GM08714 (cell line): Measurements from ENCODE around the gene ERICH4.
A peak's percentile ranks its signal among the peaks of the same experiment; 100 is the strongest.

ENCODE experiments used
- H3K4me3 ChIP-seq: fragments of 200-500 bp; sonication (Bioruptor generic); 2 replicates; pipeline ENCODE4 v1.5.1; 2014; ENCODE audit warnings: mild to moderate bottlenecking, low read length, inconsistent platforms
- ZNF274 ChIP-seq: IDR thresholded peaks from 2 replicates; pipeline ENCODE4 v1.6.1; 2012; ENCODE audit warnings: mild to moderate bottlenecking, low read depth, low read length

Gene ERICH4

DNA sequence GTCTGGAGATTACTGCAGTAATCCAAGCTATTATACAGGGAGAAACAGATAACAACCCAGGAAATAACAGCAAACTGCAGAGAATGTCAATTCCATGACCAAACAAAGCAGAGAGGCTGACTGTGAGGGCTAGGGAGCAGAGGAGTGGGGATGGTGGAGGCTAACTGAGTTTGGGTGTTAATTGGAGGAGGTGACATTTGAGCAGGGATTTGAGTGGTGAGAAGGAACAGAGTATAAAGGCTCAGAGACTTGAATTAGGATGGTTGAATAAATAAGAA is 6.3 kb upstream of the ERICH4 start:
- TF ChIP-seq ZNF274 = no peak
- no peak overlapping the region for H3K4me3 ChIP-seq

DNA sequence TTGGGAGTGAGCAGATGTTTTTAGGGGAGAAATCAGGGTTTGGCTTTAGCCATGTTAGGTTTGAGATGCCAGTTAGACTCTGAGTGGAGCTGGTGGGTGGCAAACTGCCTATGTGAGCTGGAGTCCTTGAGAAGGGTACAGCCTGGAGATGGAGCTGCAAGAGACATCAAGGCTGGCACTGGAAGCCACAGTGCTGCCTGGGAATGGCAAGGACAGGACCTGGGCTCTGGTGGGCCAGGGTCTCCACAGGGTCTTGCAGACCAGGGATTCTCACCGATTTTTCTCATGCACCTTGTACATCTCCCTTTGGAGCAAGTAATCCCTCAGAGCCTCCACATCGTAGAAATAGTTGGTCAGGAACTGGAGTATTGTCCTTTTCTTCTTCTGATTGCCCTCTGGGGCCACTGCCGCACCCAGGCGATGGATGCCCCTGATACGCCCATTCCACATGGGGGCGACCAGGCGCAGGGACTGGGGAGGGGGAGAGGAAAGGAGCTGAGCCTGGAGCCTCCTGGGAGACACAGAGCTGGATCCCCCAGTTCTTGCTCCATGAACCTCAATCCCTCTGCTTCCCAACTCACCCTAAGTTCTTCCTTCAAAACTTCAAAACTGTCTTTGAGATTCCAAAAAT is 4.9 kb upstream of the ERICH4 start:
- H3K4me3 ChIP-seq = no peak overlapping the region
- TF ChIP-seq ZNF274 = no peak

DNA sequence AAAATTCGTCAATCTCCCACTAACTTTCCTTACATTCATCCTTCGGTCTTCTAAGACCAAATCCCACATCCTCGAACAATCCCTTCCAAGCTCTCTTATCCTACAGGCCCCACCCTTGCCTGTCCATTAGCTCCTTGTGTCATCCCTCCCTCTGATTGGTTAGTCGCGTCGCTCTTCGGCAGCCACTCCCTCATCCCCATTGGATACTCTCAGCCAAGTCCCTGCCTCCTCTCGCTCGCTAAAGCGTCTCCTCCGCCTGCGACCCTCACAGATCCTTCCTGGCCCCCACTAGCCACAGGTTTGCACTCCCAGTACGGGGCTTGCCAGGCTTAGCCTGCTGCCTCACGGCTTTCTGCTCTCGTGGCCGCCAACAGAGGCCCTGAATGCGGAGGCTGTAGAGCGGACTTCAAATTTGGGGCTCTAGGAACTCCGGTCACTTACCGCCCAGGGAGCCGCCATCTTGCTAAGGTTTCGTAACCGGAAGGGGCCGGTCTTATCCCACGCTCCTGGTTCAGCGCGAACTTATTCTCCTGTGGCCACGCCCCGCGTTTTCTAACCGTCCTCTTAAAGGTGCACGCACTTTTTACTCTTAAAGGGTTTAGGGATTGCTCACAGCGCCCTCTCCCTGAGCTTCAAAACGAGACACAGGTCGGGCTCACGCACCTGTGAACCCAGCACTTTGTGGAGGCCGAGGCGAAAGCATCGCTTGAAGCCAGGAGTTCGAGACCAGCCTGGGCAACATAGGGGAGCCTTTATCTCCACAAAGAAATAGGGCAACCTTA is 3.3 kb upstream of the ERICH4 start, which contains the start of gene DMAC2:
TSS of gene DMAC2 (minus strand) at position 472 of the 782 bp plus-strand sequence. CDS start at position 459, 13 bp downstream.
- peak within 1 kb of the TSS; percentile 71 for H3K4me3 ChIP-seq
- TF ChIP-seq ZNF274 = no peak

DNA sequence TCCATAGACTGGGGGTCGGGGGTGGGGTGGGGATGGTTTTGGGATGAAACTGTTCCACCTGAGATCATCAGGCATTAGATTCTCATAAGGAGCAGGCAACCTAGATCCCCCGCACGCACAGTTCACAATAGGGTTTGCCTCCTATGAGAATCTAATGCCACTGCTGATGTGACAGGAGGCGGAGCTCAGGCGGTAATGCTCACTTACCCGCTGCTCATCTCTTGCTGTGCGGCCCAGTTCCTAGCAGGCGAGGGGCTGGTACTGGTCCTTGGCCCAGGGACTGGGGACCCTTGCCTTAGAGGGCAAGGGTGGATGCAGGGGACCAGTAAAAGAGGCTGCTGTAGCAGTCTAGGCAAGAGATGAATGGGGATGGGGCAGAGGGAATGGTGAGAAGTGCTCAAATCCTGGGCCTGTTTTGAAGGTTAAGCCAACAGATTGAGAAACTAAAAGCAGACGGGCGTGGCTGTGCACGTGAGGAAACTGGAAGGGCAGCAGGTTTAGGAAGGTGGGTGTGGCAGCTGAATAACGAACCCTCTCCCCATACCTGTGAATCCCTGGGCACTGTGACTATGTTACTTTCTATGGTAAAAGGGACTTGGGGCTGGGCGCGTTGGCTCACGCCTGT is 1.5 kb upstream of the ERICH4 start:
- TF ChIP-seq ZNF274 = no peak
- no peak overlapping the region for H3K4me3 ChIP-seq

DNA sequence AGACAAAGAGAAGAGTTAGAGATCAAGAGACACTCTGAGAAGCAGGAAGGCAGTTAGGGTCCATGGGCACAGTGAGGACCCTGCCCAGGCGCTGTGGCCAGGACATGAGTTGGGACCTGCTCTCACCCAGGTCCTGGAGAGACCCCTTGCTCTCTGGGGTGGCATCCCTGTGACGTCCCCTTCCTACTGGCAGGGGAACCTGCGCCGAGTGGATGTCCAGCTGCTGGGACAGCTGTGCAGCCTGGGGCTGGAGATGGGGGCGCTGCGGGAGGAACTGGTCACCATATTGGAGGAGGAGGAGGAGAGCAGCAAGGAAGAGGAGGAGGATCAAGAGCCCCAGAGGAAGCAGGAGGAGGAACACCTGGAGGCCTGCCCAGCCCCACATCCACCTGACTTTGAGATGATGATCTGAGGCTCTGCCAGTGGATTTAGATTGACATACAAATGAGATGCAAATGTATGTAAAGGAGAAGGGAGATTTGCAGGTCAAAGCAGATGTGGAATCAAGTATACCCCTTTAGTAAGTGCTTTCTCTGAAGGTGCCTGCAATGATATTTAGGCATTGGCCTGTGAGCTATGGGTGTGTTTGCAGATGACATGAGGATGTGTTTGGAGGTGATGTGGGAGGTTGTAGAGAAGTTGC is 978 bp downstream of the ERICH4 start:
- H3K4me3 ChIP-seq = no peak overlapping the region
- no peak for TF ChIP-seq ZNF274

DNA sequence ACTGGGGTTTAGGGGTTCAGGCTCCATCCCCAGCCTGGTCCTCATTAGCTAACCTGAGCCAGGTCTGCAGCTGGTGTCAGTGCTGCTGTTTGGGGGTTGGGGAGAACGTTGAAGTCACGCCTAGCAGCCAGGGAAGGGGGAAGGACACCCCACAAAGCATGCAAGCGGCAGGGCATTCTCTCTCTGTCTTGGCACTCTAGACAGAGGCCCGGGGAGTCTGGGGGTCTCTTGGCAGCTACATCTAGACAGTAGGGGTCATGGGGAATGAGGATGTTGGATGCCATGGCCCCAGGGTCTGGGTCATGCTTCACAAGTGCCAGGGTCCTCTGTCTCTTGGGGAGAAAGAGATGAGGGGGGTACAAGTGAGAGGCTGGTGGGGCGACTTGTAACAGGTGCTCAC is 2.6 kb downstream of the ERICH4 start:
- H3K4me3 ChIP-seq = no peak overlapping the region
- TF ChIP-seq ZNF274 = no peak

DNA sequence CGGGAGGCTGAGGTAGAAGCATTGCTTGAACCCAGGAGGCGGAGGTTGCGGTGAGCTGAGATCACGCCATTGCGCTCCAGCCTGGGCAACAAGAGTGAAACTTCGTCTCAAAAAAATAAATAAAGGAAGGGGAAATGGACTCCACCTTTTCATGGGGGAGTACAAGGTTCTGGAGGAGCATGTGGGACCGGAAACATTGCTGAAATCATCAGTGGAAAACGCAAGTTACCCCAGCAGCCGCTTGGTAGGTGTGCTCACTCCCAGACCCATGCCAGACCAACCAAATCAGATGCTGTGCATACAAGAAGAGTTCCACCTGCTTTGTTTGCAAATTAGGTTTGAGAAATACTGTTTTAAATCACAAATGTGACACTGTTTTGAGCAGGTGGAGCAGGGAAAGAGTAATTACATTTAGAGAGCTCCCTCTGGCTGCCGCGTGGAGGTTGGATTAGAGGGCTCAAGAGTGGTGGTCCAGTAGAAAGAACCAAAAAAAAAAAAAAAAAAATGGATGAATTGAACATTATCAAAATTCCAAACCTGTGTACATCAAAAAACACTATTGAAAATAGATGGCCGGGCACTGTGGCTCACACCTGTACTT is 4.9 kb downstream of the ERICH4 start:
- H3K4me3 ChIP-seq = no peak overlapping the region
- TF ChIP-seq ZNF274 = no peak

DNA sequence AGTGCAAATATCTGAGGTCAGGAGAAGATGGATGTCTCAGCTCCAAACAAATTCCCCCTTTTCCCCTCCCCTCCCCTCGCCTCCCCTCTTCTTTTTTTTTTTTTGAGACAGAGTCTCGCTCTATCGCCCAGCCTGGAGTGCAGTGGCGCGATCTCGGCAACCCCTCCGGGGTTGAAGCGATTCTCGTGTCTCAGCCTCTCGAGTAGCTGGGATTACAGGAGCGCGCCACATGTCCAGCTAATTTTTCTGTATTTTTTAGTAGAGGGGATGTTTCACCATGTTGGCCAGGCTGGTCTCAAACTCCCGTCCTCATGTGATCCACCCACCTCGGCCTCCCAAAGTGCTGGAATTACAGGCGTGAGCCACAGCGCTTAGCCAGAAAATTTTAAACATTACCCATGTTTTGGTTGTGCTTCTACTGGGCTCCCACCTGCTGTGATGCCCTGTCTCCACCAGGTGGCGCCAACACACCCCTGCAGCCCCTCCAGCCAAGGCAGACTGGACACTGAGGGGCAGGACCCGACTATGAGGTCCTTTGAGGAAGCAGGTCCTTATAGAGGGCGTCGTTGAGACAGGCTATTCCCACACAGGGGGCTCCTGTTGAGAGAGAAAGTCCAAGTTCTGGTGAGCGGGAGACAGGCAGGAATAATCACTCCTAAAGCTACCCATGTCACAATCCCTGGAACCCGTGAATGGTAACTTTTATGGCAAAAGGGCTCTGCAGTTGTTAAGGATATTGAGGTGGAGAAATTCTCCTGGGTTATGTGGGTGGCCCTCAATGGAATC is 6.3 kb downstream of the ERICH4 start:
- peak overlapping the region; percentile 28; the same call in 1 of the 2 replicates for H3K4me3 ChIP-seq
- no peak for TF ChIP-seq ZNF274

DNA sequence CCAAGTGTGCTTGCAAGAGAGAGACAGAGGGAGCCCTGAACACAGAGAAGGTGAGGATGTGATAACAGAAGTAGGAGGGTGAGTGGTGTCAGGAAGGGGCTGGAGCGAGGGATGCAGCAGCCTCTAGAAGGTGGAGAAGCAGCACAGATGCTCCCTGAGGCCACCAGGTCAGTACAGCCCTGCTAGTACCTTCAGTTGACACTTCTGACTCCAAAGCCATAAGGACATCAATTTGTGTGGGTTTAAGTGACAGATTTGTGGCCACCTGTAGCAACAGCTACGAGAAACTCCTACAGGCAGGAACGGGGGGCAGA is 6.9 kb downstream of the ERICH4 start:
- no peak for TF ChIP-seq ZNF274
- no peak overlapping the region for H3K4me3 ChIP-seq

DNA sequence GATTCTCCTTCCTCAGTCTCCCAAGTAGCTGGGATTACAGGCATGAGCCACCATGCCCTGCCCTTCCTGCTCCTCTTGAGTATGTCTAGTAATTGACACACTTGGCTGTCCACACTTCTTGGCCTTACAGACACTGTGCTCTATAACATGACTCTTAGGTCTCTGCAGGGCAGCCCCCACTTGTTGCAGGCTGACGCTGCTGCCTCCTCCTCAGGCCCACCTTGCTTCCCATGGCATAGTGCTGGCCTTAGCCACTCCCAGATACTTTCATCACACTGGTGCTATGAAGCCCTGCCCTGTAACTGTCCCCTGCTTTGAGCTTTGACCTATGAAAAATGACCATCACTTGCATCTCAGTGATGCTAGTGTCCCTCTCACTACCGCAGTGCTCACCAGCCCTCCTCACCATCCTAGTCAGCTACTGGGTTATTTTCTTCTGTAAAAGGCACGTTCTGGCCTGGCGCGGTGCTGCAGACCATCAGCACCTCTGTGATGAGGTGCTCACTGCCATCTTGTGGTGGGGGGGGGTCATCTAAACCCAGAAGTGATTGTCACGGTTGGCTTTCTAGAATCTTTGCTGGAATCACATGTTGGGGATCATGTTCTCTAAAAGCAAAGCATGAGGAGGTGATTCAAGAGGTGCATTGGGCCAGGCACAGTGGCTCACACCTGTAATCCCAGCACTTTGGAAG is 9.8 kb downstream of the ERICH4 start:
- H3K4me3 ChIP-seq = no peak overlapping the region
- TF ChIP-seq ZNF274 = no peak

DNA sequence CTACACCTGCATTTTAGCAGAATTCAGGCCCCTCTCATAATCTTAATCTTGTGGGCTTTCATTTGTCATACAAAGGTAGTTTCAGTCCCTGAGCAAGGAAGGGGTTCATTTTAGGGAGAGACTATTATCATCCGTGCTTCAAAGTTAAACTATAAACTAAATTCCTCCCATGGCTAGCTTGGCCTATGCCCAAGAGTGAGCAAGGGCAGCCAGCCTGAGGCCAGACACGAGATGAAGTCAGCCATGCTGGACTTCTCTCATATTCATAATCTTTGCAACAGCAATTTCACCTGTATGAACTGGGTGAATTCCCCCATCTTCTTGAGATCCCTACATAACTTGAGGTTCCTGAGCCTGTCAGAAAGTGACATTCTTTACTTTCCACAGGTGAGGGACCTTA is 13.0 kb downstream of the ERICH4 start:
- no peak overlapping the region for H3K4me3 ChIP-seq
- TF ChIP-seq ZNF274 = no peak

DNA sequence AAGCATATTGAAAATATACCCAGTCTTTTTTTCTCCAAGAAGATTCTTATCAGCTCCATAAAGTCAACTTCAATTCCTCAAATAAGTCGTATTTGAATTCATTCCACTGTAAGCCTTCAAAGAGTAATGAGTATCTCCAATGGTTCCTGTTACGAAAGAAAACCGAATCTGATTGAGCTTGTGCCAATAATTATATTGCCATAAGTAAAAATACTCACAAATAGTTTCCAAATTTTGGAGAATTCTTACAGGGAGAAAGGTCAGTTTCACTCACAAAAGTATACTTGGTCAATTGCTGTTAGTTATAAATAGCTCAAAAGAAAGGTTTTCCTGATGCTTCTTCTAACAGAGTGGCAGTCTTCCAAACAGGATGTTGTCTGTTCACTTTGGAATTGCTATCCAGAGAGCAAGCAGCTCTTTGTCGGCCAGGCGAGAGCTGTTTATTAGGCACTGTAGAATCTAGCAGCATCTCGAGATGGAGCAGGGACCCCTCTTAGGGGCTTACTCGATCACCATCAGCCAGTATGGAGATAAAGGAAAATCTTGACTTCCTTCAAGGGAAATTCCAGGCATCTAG is 13.5 kb downstream of the ERICH4 start:
- TF ChIP-seq ZNF274 = no peak
- peak overlapping the region; percentile 12; the same call in 1 of the 2 replicates for H3K4me3 ChIP-seq

DNA sequence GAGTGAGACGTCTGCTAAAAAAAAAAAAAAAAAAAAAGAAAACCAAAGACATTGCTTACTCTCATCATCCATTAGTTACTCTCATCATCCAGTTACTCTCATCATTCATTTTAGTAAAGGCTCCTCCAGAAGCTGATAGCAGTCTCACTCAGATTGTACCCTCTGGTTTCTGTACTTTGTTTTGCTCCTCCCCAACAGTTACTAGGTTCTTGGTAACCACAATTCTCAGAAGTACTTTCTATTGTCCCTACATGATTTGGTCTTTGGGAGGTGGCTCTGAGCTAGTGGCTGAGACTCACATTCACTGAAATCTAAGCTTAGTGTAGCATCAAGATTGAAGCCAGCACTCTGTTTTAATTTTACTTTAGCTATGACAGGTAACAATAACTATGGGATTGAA is 14.3 kb downstream of the ERICH4 start:
- no peak overlapping the region for H3K4me3 ChIP-seq
- TF ChIP-seq ZNF274 = no peak
